GM19438 (cell line): ENCODE data around the gene RANBP9.

Experiments
- ATAC-seq: cut with Tn5 transposase; IDR thresholded peaks from one replicate; pipeline ENCODE4 v1.9.1; 2021; ENCODE audit warnings: low read depth; ENCODE audit not compliant: unreplicated experiment

The RANBP9 gene

GRCh38 chr6:13679996-13680395 is 31.6 kb downstream of the RANBP9 start:
- no peak for ATAC-seq

- no peak for ATAC-seq
These were observed 33.2 kb downstream of the RANBP9 start for GRCh38 chr6:13678255-13678983.

GRCh38 chr6:13677878-13678254 is 33.8 kb downstream of the RANBP9 start:
- no peak for ATAC-seq

- no peak for ATAC-seq
These were observed 35.0 kb downstream of the RANBP9 start for GRCh38 chr6:13676551-13677156.

GRCh38 chr6:13674533-13675190 is 37.0 kb downstream of the RANBP9 start:
- ATAC-seq: no peak

- no peak for ATAC-seq
These were observed 37.7 kb downstream of the RANBP9 start for GRCh38 chr6:13673825-13674444.

- ATAC-seq: no peak
These were observed 38.3 kb downstream of the RANBP9 start for GRCh38 chr6:13673368-13673767.

GRCh38 chr6:13672904-13673303 is 38.7 kb downstream of the RANBP9 start:
- ATAC-seq: no peak

- no peak for ATAC-seq
These were observed 40.0 kb downstream of the RANBP9 start for GRCh38 chr6:13671548-13672127.

- no peak for ATAC-seq
These were observed 42.2 kb downstream of the RANBP9 start for GRCh38 chr6:13669476-13669875.

- ATAC-seq: no peak
These were observed 43.2 kb downstream of the RANBP9 start for GRCh38 chr6:13668291-13668928.

GRCh38 chr6:13667655-13668054 is 44.0 kb downstream of the RANBP9 start:
- ATAC-seq: no peak

- no peak for ATAC-seq
These were observed 45.2 kb downstream of the RANBP9 start for GRCh38 chr6:13666194-13667105.

- ATAC-seq: no peak
These were observed 46.8 kb downstream of the RANBP9 start for GRCh38 chr6:13664703-13665352.

GRCh38 chr6:13663986-13664385 is 47.6 kb downstream of the RANBP9 start:
- ATAC-seq: no peak

- no peak for ATAC-seq
These were observed 48.8 kb downstream of the RANBP9 start for GRCh38 chr6:13662651-13663334.

GRCh38 chr6:13661647-13662046 is 50.0 kb downstream of the RANBP9 start:
- no peak for ATAC-seq

GRCh38 chr6:13660893-13661292 is 50.7 kb downstream of the RANBP9 start:
- ATAC-seq: no peak

- no peak for ATAC-seq
These were observed 51.4 kb downstream of the RANBP9 start for GRCh38 chr6:13660273-13660672.
